ENCODE measurements around the gene NBEAL1. TPM values are rescaled to one million over a fixed set of nuclear protein-coding genes. Genes with fewer than 3 reads are reported as not detected.
A peak's percentile ranks its signal among the peaks of the same experiment; 100 is the strongest.
"Not testable (repeated sequence)": the region's sequence is repeated elsewhere in the genome, so short reads cannot be mapped to it uniquely, and the experiment has no call there.

The NBEAL1 gene
- total and polyA plus RNA-seq, 9 donors = 3.0 to 20.5 (median 6.0) TPM

- Histone ChIP-seq H3K4me3 (ENCODE audit: low read length) (no peak overlapping the region), H3K27me3 (ENCODE audit: control insufficient read depth, insufficient read depth, low read length) (no peaks in the 10 kb centered on the region), H3K36me3 (ENCODE audit: control insufficient read depth, insufficient read depth, low read length) (peaks cover 14% of the 10 kb centered on the region), H3K4me1 (ENCODE audit: control insufficient read depth, insufficient read depth, low read length) (no peaks in the 10 kb centered on the region), H3K27ac (ENCODE audit: low read length) (no peak overlapping the region), H3K9me3 (replicated peaks; ENCODE audit: control insufficient read depth, low read depth, low read length) (no peaks in the 10 kb centered on the region)
- no peak for DNase-seq
- WGBS (ENCODE audit: insufficient coverage) = 80% methylated on average over 1 of the region's 3 CpGs
Measured at GRCh38 chr2:203062126-203062525, 47.5 kb downstream of the NBEAL1 start.

GRCh38 chr2:203066519-203067091, 51.9 kb downstream of the NBEAL1 start:
- H3K4me1 ChIP-seq (ENCODE audit: control insufficient read depth, insufficient read depth, low read length); H3K9me3 ChIP-seq (replicated peaks; ENCODE audit: control insufficient read depth, low read depth, low read length); DNase-seq; H3K4me3 ChIP-seq (ENCODE audit: low read length); H3K27me3 ChIP-seq (ENCODE audit: control insufficient read depth, insufficient read depth, low read length); H3K27ac ChIP-seq (ENCODE audit: low read length): not testable (repeated sequence)
- peaks cover 12% of the 10 kb centered on the region for H3K36me3 ChIP-seq (ENCODE audit: control insufficient read depth, insufficient read depth, low read length)
- 99% methylated on average over 15 of the region's 36 CpGs for whole genome bisulfite sequencing (ENCODE audit: insufficient coverage)

DNA sequence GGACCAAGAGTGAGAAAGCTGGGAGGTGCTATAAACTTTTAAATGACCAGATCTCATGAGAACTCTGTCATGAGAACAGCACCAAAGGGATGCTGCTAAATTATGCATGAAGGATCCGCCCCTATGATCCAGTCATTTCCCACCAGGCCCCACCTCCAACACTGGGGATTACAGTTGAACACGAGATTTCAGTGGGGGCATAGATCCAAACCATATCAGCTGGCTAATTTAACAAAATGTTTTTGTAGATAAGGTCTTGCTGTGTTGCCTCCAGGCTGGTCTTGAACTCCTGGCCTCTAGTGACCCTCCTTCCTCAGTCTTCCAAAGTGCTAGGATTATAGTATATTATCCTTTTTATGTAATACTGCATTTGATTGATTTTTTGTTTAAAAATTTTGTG, 56.0 kb downstream of the NBEAL1 start:
- Histone ChIP-seq H3K9me3 (replicated peaks; ENCODE audit: control insufficient read depth, low read depth, low read length) (peaks cover 5% of the 10 kb centered on the region), H3K27ac (ENCODE audit: low read length) (no peak overlapping the region), H3K36me3 (ENCODE audit: control insufficient read depth, insufficient read depth, low read length) (peaks cover 21% of the 10 kb centered on the region), H3K4me3 (ENCODE audit: low read length) (no peak overlapping the region), H3K27me3 (ENCODE audit: control insufficient read depth, insufficient read depth, low read length) (no peaks in the 10 kb centered on the region), H3K4me1 (ENCODE audit: control insufficient read depth, insufficient read depth, low read length) (no peaks in the 10 kb centered on the region)
- no peak for DNase-seq
- WGBS (ENCODE audit: insufficient coverage) = no CpG with 5 or more reads among the region's 2 CpGs

- Histone ChIP-seq H3K27me3 (ENCODE audit: control insufficient read depth, insufficient read depth, low read length) (no peaks in the 10 kb centered on the region), H3K4me1 (ENCODE audit: control insufficient read depth, insufficient read depth, low read length) (no peaks in the 10 kb centered on the region), H3K36me3 (ENCODE audit: control insufficient read depth, insufficient read depth, low read length) (peaks cover 21% of the 10 kb centered on the region), H3K4me3 (ENCODE audit: low read length) (no peak overlapping the region), H3K9me3 (replicated peaks; ENCODE audit: control insufficient read depth, low read depth, low read length) (peaks cover 5% of the 10 kb centered on the region), H3K27ac (ENCODE audit: low read length) (no peak overlapping the region)
- no peak for DNase-seq
Measured at GRCh38 chr2:203071148-203071547, 56.5 kb downstream of the NBEAL1 start.

GRCh38 chr2:203072371-203072770, 57.7 kb downstream of the NBEAL1 start:
- no peaks in the 10 kb centered on the region for H3K4me1 ChIP-seq (ENCODE audit: control insufficient read depth, insufficient read depth, low read length)
- peaks cover 5% of the 10 kb centered on the region for H3K9me3 ChIP-seq (replicated peaks; ENCODE audit: control insufficient read depth, low read depth, low read length)
- no peaks in the 10 kb centered on the region for H3K27me3 ChIP-seq (ENCODE audit: control insufficient read depth, insufficient read depth, low read length)
- H3K4me3 ChIP-seq (ENCODE audit: low read length) = no peak overlapping the region
- DNase-seq = no peak
- peaks cover 21% of the 10 kb centered on the region for H3K36me3 ChIP-seq (ENCODE audit: control insufficient read depth, insufficient read depth, low read length)
- H3K27ac ChIP-seq (ENCODE audit: low read length) = no peak overlapping the region

GRCh38 chr2:203077451-203077850, 62.8 kb downstream of the NBEAL1 start:
- H3K4me1 ChIP-seq (ENCODE audit: control insufficient read depth, insufficient read depth, low read length) = no peaks in the 10 kb centered on the region
- peaks cover 3% of the 10 kb centered on the region for H3K9me3 ChIP-seq (replicated peaks; ENCODE audit: control insufficient read depth, low read depth, low read length)
- peaks cover 10% of the 10 kb centered on the region for H3K36me3 ChIP-seq (ENCODE audit: control insufficient read depth, insufficient read depth, low read length)
- H3K27ac ChIP-seq (ENCODE audit: low read length) = no peak overlapping the region
- H3K4me3 ChIP-seq (ENCODE audit: low read length) = no peak overlapping the region
- no peak for DNase-seq
- no peaks in the 10 kb centered on the region for H3K27me3 ChIP-seq (ENCODE audit: control insufficient read depth, insufficient read depth, low read length)
- WGBS (ENCODE audit: insufficient coverage) = no CpG with 5 or more reads among the region's 3 CpGs

GRCh38 chr2:203080447-203081045, 65.9 kb downstream of the NBEAL1 start:
- no CpG with 5 or more reads among the region's 2 CpGs for whole genome bisulfite sequencing (ENCODE audit: insufficient coverage)
- Histone ChIP-seq H3K9me3 (replicated peaks; ENCODE audit: control insufficient read depth, low read depth, low read length) (no peaks in the 10 kb centered on the region), H3K27ac (ENCODE audit: low read length) (no peak overlapping the region), H3K36me3 (ENCODE audit: control insufficient read depth, insufficient read depth, low read length) (peaks cover 2% of the 10 kb centered on the region), H3K4me1 (ENCODE audit: control insufficient read depth, insufficient read depth, low read length) (no peaks in the 10 kb centered on the region), H3K4me3 (ENCODE audit: low read length) (no peak overlapping the region), H3K27me3 (ENCODE audit: control insufficient read depth, insufficient read depth, low read length) (no peaks in the 10 kb centered on the region)
- DNase-seq = no peak

GRCh38 chr2:203083328-203083727, 68.7 kb downstream of the NBEAL1 start:
- Histone ChIP-seq H3K27me3 (ENCODE audit: control insufficient read depth, insufficient read depth, low read length) (no peaks in the 10 kb centered on the region), H3K27ac (ENCODE audit: low read length) (no peak overlapping the region), H3K36me3 (ENCODE audit: control insufficient read depth, insufficient read depth, low read length) (peaks cover 2% of the 10 kb centered on the region), H3K9me3 (replicated peaks; ENCODE audit: control insufficient read depth, low read depth, low read length) (no peaks in the 10 kb centered on the region), H3K4me3 (ENCODE audit: low read length) (no peak overlapping the region), H3K4me1 (ENCODE audit: control insufficient read depth, insufficient read depth, low read length) (no peaks in the 10 kb centered on the region)
- no peak for DNase-seq
- WGBS (ENCODE audit: insufficient coverage) = no CpG with 5 or more reads among the region's 2 CpGs

GRCh38 chr2:203086381-203086780, 71.7 kb downstream of the NBEAL1 start:
- no CpG with 5 or more reads among the region's 1 CpG for WGBS (ENCODE audit: insufficient coverage)
- not testable (repeated sequence) for H3K27ac ChIP-seq (ENCODE audit: low read length); H3K9me3 ChIP-seq (replicated peaks; ENCODE audit: control insufficient read depth, low read depth, low read length); DNase-seq; H3K36me3 ChIP-seq (ENCODE audit: control insufficient read depth, insufficient read depth, low read length); H3K4me3 ChIP-seq (ENCODE audit: low read length); H3K4me1 ChIP-seq (ENCODE audit: control insufficient read depth, insufficient read depth, low read length); H3K27me3 ChIP-seq (ENCODE audit: control insufficient read depth, insufficient read depth, low read length)

- H3K36me3 ChIP-seq (ENCODE audit: control insufficient read depth, insufficient read depth, low read length); DNase-seq; H3K4me1 ChIP-seq (ENCODE audit: control insufficient read depth, insufficient read depth, low read length); H3K27me3 ChIP-seq (ENCODE audit: control insufficient read depth, insufficient read depth, low read length); H3K27ac ChIP-seq (ENCODE audit: low read length); H3K9me3 ChIP-seq (replicated peaks; ENCODE audit: control insufficient read depth, low read depth, low read length); H3K4me3 ChIP-seq (ENCODE audit: low read length): not testable (repeated sequence)
- WGBS (ENCODE audit: insufficient coverage) = 96% methylated on average over 4 of the region's 4 CpGs
Measured at GRCh38 chr2:203090721-203091120, 76.0 kb downstream of the NBEAL1 start.

- WGBS (ENCODE audit: insufficient coverage) = no CpG with 5 or more reads among the region's 1 CpG
- Histone ChIP-seq H3K4me3 (ENCODE audit: low read length) (no peak overlapping the region), H3K27me3 (ENCODE audit: control insufficient read depth, insufficient read depth, low read length) (no peaks in the 10 kb centered on the region), H3K36me3 (ENCODE audit: control insufficient read depth, insufficient read depth, low read length) (peaks cover 4% of the 10 kb centered on the region), H3K9me3 (replicated peaks; ENCODE audit: control insufficient read depth, low read depth, low read length) (no peaks in the 10 kb centered on the region), H3K4me1 (ENCODE audit: control insufficient read depth, insufficient read depth, low read length) (no peaks in the 10 kb centered on the region), H3K27ac (ENCODE audit: low read length) (no peak overlapping the region)
- peak; percentile 3 for DNase-seq
Measured at GRCh38 chr2:203097735-203098134, 83.1 kb downstream of the NBEAL1 start.
